GM13977 (cell line): ENCODE results near the gene CHURC1.
A peak's percentile ranks its signal among the peaks of the same experiment; 100 is the strongest.

Experiments used
- DNase-seq: peaks from one replicate; pipeline ENCODE4 v3.0.0; 2012; ENCODE audit warnings: low spot score
- CTCF ChIP-seq: IDR thresholded peaks from 2 replicates; pipeline ENCODE4 v1.5.1; 2012; ENCODE audit warnings: mild to moderate bottlenecking, control low read depth; ENCODE audit not compliant: insufficient read depth; ENCODE audit errors: extremely low read depth, missing control alignments
- in situ Hi-C: fragments of 300-500 bp; cut with MboI; formaldehyde crosslinking; loops from one replicate; pipeline ENCODE4 v1.12.0; 2022; ENCODE audit warnings: low sequenced_read_pairs, low pct_unique_long_range_greater_than_20kb, mixed read lengths, inconsistent platforms; ENCODE audit not compliant: unreplicated experiment

CHURC1 gene

GRCh38 chr14:64968651-64969050 is 54.4 kb downstream of the CHURC1 start:
- DNase-seq = no peak
- in situ Hi-C loops = no loop called here
- TF ChIP-seq CTCF = no peak

- in situ Hi-C loops = no loop called here
- TF ChIP-seq CTCF = no peak
- no peak for DNase-seq
These were observed 55.8 kb downstream of the CHURC1 start for GRCh38 chr14:64970041-64970440.

DNA sequence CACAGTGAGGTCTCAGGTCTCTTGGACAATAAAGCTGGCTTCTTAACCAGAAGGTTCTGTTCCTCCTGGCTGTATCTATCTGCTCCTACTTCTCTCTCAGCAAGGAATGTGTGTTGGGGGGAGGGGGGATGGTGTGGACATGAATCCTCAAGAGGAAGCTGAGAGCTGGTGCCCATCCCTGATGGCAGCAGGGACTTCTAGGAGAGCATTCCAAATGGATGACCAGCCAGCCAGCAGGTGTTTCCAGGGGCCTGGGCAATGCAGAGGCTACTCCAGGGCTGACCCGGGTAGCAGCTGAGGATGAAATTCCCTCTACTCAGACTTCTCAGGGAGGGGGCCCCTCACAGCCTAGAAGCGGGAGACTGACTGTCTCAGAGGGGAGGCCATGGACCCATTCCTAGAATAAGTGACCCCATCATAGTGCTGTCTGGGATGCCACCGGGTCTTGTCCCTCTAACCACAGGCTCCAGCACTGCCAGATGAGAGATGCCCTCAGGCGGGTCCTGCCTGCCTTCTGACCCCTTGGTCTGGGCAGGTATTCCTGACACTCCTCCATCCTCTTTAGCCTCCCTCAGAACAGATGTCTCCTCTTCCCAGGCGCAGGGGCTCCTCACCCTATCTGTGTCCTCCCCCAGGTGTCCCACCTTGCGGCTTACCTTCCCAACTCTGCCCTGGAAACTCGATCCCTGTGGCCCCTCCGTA is 56.7 kb downstream of the CHURC1 start:
- TF ChIP-seq CTCF = no peak
- in situ Hi-C loops = no loop called here
- DNase-seq = no peak

DNA sequence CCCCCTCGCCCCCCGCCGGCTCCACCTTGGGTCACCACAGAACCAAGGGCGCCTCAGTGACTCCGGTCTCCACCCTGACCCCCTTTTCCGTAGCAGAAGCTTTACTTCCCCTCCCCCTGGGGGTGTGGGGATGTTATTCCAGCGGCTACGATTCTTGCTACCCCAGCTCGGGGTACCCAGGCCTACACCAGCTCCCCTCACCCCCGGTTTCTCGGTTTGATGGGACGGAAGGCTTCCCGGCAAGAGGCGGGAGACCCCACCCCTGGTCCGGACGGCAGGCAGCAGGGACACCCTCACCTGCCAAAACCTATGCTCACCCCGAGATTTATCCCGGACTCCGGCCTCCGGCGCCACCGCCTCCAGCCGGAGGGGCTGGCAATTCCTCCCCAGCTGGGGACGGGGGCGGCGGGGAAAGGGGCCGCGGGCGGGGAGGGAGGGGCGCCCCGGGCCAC is 57.3 kb downstream of the CHURC1 start:
- in situ Hi-C loops = no loop called here
- TF ChIP-seq CTCF = no peak
- DNase-seq = no peak

- peak; percentile 79 for DNase-seq
- in situ Hi-C loops = no loop called here
- no peak for TF ChIP-seq CTCF
These were observed 57.9 kb downstream of the CHURC1 start, which contains the start of gene RAB15 for GRCh38 chr14:64971943-64972791. Gene RAB15, minus strand, starts transcription at chr14:64972336. Its CDS starts 260 bp downstream, at chr14:64972076.

- no peak for TF ChIP-seq CTCF
- in situ Hi-C loops = no loop called here
- no peak for DNase-seq
These were observed 58.8 kb downstream of the CHURC1 start for GRCh38 chr14:64973026-64973442.
